Measurements from ENCODE around the gene TMEM221. TPM values are rescaled to one million over a fixed set of nuclear protein-coding genes. Genes with fewer than 3 reads are reported as not detected.

Gene TMEM221
- total RNA-seq, 2 experiments from 2014 or later = not detected

DNA sequence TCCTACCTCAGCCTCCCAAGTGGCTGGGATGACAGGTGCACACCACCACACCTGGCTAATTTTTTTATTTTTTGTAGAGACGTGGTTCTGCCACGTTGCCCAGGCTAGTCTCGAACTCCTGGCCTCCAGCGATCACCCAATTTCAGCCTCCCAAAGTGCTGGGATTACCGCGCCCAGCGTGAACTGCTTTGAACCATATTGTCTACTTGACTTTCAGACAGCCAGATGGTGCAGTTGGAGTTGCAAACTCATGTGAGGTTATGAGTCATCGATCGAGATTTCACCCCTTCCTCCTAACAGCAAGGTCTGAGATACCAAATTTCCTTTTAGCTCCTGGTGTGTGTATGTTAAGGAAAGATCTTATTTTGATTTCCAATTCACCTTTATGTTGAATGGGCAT, 24.6 kb upstream of the TMEM221 start:
- Mint-ChIP-seq H3K9me3 (no peaks in the 10 kb centered on the region), H3K4me1 (ENCODE audit: low read depth) (peaks cover 27% of the 10 kb centered on the region), H3K27ac (peak overlapping the region; percentile 8), H3K36me3 (ENCODE audit: low read depth) (no peaks in the 10 kb centered on the region), H3K27me3 (no peaks in the 10 kb centered on the region), H3K4me3 (no peak overlapping the region)
- ATAC-seq = no peak
- TF ChIP-seq, protein P1, sequence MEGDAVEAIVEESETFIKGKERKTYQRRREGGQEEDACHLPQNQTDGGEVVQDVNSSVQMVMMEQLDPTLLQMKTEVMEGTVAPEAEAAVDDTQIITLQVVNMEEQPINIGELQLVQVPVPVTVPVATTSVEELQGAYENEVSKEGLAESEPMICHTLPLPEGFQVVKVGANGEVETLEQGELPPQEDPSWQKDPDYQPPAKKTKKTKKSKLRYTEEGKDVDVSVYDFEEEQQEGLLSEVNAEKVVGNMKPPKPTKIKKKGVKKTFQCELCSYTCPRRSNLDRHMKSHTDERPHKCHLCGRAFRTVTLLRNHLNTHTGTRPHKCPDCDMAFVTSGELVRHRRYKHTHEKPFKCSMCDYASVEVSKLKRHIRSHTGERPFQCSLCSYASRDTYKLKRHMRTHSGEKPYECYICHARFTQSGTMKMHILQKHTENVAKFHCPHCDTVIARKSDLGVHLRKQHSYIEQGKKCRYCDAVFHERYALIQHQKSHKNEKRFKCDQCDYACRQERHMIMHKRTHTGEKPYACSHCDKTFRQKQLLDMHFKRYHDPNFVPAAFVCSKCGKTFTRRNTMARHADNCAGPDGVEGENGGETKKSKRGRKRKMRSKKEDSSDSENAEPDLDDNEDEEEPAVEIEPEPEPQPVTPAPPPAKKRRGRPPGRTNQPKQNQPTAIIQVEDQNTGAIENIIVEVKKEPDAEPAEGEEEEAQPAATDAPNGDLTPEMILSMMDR (IDR thresholded peaks at IDR 0.05) = no peak
- POLR2A ChIA-PET = interaction anchor here (1.0 kb wide), 2 partner anchors 14 to 15 kb away, joined by 3 to 4 read pairs; no protein-coding TSS in a partner anchor
- DNase-seq = peak; percentile 53
- intact Hi-C loops (cut with micrococcal nuclease) = no loop called here
- CTCF ChIA-PET = interaction anchor here (0.8 to 2.9 kb wide), 3 partner anchors 19 to 87 kb away, joined by 3 to 28 read pairs (median 5); no protein-coding TSS in a partner anchor

DNA sequence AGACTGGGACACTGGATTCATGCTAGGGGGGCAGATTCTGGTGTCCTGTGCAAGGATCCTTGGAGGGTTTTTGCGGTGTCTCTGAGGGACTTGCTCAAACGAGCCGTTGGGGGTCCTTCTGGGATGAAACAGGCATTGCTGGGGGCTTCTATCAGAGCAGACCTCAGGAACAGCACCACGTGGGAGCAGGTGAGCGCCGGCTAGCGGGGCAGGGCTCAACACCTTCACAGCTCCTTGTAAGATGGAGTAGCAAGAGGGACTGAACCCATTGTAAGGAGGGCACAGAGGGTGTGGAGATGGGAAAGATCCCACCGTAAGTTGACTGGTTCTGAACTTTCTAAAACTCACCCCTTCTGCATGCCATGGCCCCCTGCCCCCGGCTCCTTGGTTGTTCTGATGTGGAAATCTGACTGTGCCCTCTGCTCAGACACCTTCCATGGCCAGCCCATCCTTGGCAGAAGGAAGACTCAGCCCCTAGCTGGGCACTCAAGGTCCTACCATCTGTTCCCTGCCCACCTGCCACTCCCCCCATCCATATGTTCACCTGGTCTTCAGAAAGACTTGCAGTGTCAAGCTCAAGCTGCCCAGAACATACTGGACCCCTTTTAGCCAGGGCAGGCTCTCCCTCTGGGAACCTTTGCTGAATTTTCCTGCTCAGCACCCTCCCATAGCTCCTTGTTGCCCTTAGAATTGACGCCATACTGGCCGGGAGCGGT, 23.1 kb upstream of the TMEM221 start:
- H3K36me3 Mint-ChIP-seq (ENCODE audit: low read depth) = no peaks in the 10 kb centered on the region
- CTCF ChIA-PET = interaction anchor here (1.0 to 2.9 kb wide), 7 partner anchors 9 to 80 kb away, joined by 4 to 28 read pairs (median 4); partner anchors contain the start of gene TMEM221
- peak overlapping the region; percentile 92 for H3K4me3 Mint-ChIP-seq
- DNase-seq (no peak), ATAC-seq (no peak)
- POLR2A ChIA-PET = interaction anchor here (0.5 to 1.4 kb wide), 6 partner anchors 9 to 180 kb away, joined by 3 to 4 read pairs (median 3); no protein-coding TSS in a partner anchor
- peaks cover 27% of the 10 kb centered on the region for H3K4me1 Mint-ChIP-seq (ENCODE audit: low read depth)
- H3K27ac Mint-ChIP-seq = peak overlapping the region; percentile 1
- TF ChIP-seq, protein P1 (IDR thresholded peaks at IDR 0.05) = no peak
- H3K9me3 Mint-ChIP-seq = no peaks in the 10 kb centered on the region
- no peaks in the 10 kb centered on the region for H3K27me3 Mint-ChIP-seq
- intact Hi-C loops (cut with micrococcal nuclease) = no loop called here

DNA sequence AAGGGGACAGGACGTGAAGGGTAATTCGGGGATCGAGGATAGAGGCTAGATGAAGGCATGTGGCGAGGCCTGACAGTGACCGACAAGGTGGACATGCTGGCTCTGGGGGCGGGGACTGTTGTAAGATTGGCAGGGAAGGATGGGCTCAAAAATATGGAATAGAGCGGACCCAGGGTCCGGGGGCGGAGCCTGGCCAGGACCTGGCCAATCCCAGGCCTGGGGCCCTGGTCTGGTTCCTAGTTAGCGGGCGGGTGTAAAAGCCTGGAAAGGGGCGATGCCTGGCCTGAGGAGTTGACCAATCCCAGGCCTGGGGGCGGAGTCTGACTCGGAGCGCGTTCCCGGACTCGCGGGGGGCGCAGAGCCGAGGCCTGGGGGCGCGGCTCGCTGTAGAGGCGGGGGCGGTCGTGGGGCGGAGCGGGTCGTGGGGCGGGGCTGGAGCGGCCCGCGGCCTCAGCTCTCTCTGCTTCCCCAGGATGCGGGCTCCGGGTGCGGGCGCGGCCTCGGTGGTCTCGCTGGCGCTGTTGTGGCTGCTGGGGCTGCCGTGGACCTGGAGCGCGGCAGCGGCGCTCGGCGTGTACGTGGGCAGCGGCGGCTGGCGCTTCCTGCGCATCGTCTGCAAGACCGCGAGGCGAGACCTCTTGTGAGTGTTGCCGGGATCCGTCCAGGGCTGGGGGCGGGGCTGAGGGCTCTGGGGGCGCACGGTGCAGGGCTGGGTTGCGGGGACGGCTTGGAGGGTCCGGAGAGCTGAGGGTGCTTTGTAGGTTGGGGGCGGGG, 21.8 kb upstream of the TMEM221 start, which contains the start of gene SLC27A1:
TSS of gene SLC27A1 (plus strand) at position 457 of the 774 bp plus-strand sequence. CDS start at position 474, 17 bp downstream.
- Mint-ChIP-seq H3K36me3 (ENCODE audit: low read depth) (no peaks in the 10 kb centered on the region), H3K4me3 (peak within 1 kb of the TSS; percentile 92), H3K27ac (peak within 1 kb of the TSS; percentile 94), H3K27me3 (no peaks in the 10 kb centered on the region), H3K9me3 (no peaks in the 10 kb centered on the region), H3K4me1 (ENCODE audit: low read depth) (peaks cover 31% of the 10 kb centered on the region)
- DNase-seq (peak; percentile 95), ATAC-seq (peak; percentile 89)
- POLR2A ChIA-PET = interaction anchor here (0.7 to 1.4 kb wide), 2 partner anchors 79 to 179 kb away, joined by 3 read pairs; no protein-coding TSS in a partner anchor
- TF ChIP-seq, protein P1 (IDR thresholded peaks at IDR 0.05) = no peak
- CTCF ChIA-PET = interaction anchor here (1.0 to 1.7 kb wide), 4 partner anchors 22 to 78 kb away, joined by 4 to 5 read pairs (median 4); partner anchors contain the start of gene TMEM221
- intact Hi-C loops (cut with micrococcal nuclease) = no loop called here

DNA sequence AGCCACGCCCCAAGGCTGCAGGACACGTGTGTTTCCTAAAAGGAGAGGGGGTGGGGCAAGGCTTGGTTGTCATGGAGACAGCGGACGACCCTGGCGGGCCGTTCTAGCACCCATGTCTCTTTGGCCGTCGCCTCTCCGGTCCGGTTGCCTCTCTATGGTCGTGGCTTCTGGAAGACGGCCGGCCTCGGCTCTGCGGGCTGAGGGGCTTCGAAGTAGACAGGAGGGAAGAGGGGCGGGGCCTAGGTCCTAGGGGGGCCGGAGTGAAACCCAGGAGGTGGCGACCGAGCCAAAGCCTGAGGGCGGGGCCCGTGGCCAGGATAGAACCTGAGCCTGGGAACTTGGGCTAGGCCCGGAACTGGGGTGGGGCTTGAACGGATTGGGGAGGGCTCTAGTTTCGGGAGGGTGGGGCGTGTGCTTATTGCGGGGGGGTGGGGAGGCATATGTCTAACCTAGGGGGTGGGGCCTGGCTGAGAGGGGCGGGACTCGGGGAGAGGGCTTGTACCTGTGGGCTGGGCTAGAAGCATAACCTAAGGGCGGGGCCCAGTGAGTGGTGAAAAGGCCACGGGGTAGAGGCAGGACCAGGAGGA, 21.1 kb upstream of the TMEM221 start:
- Mint-ChIP-seq H3K4me3 (peak overlapping the region; percentile 92), H3K27me3 (no peaks in the 10 kb centered on the region), H3K36me3 (ENCODE audit: low read depth) (no peaks in the 10 kb centered on the region), H3K4me1 (ENCODE audit: low read depth) (peaks cover 31% of the 10 kb centered on the region), H3K9me3 (no peaks in the 10 kb centered on the region), H3K27ac (peak overlapping the region; percentile 94)
- ATAC-seq (peak; percentile 86), DNase-seq (peak; percentile 96)
- intact Hi-C loops (cut with micrococcal nuclease) = no loop called here
- CTCF ChIA-PET = interaction anchor here (1.3 to 6.0 kb wide), 4 partner anchors 21 to 28 kb away, joined by 4 to 32 read pairs (median 5); partner anchors contain the start of gene TMEM221
- POLR2A ChIA-PET = interaction anchor here (1.4 kb wide), 1 partner anchor 75 kb away, joined by 4 read pairs; no protein-coding TSS in a partner anchor
- TF ChIP-seq, protein P1 (IDR thresholded peaks at IDR 0.05) = no peak
